Panc1 (cell line): ENCODE data around the gene PRKG1. TPM values are rescaled to one million over a fixed set of nuclear protein-coding genes. Genes with fewer than 3 reads are reported as not detected.

Source experiments
- ATAC-seq: fragments of 200-7000 bp; cut with Tn5 transposase; 2 replicates; pipeline ENCODE4 v1.9.1; 2020; ENCODE audit warnings: mild to moderate bottlenecking, moderate library complexity
- BruUV-seq: library from RNA; stranded (reverse); fragments of 400-500 nt; replicated peaks from 2 replicates; lab custom pipeline; 2021; lab: Mats Ljungman, UMichigan
- CTCF ChIA-PET: fragments of 300-600 bp; sonication (Branson Sonifier 250); formaldehyde crosslinking; loops from one replicate; lab custom pipeline; 2022; ENCODE audit warnings: antibody characterized with exemption; lab: Charles Lee
- POLR2A ChIA-PET: fragments of 300-600 bp; sonication (Branson Sonifier 250); formaldehyde crosslinking; loops from one replicate; lab custom pipeline; 2022; ENCODE audit warnings: antibody characterized with exemption; lab: Charles Lee
- DNase-seq: peaks from one replicate; pipeline ENCODE4 v3.0.0-alpha.2; 2010; ENCODE audit warnings: low read depth, low spot score
- H3K27ac ChIP-seq: 2 replicates; pipeline ENCODE4 v1.5.1; 2011; ENCODE audit warnings: mild to moderate bottlenecking, low read length, inconsistent platforms
- H3K27me3 ChIP-seq: fragments of 200-500 bp; sonication (Bioruptor generic); 2 replicates; pipeline ENCODE4 v1.6.0; 2014; ENCODE audit warnings: low read length, inconsistent platforms; ENCODE audit not compliant: control insufficient read depth, insufficient read depth
- H3K36me3 ChIP-seq: fragments of 200-500 bp; sonication (Bioruptor generic); 2 replicates; pipeline ENCODE4 v1.5.1; 2014; ENCODE audit warnings: inconsistent platforms, mild to moderate bottlenecking, low read length, moderate library complexity; ENCODE audit not compliant: control insufficient read depth, insufficient read depth
- H3K4me1 ChIP-seq: 2 replicates; pipeline ENCODE4 v1.5.1; 2011; ENCODE audit warnings: inconsistent platforms, mild to moderate bottlenecking, low read length, moderate library complexity; ENCODE audit not compliant: control insufficient read depth, insufficient read depth
- H3K4me3 ChIP-seq, 2 experiments: 2 replicates each; pipeline ENCODE4 v1.5.1; 2011 to 2012; ENCODE audit warnings: low read depth in 2 of 2, low read length in 2 of 2, mild to moderate bottlenecking in 2 of 2, inconsistent platforms in 1 of 2, moderate library complexity in 1 of 2
- H3K9me3 ChIP-seq: fragments of 200-500 bp; sonication (Bioruptor generic); 2 replicates; pipeline ENCODE4 v1.5.1; 2014; ENCODE audit warnings: low read depth, mild to moderate bottlenecking, inconsistent platforms, low read length, moderate library complexity; ENCODE audit not compliant: control insufficient read depth, insufficient read depth
- POLR2AphosphoS5 ChIP-seq: IDR thresholded peaks from 2 replicates; pipeline ENCODE4 v1.6.1; 2012; ENCODE audit warnings: mild to moderate bottlenecking, low read depth, low read length, moderate library complexity
- SIN3A ChIP-seq: IDR thresholded peaks from 2 replicates; pipeline ENCODE4 v1.6.1; 2012; ENCODE audit warnings: low read depth, mild to moderate bottlenecking, low read length, moderate library complexity, borderline replicate concordance; ENCODE audit not compliant: insufficient read depth
- TCF7L2 ChIP-seq: IDR thresholded peaks from 2 replicates; pipeline ENCODE4 v1.6.1; 2011; ENCODE audit warnings: mild to moderate bottlenecking, low read depth, low read length, inconsistent platforms
- in situ Hi-C: cut with HindIII; loops from 2 replicates; pipeline ENCODE4 v1.10.0; 2016; ENCODE audit warnings: low sequenced_read_pairs, low pct_unique_long_range_greater_than_20kb
- intact Hi-C: fragments of 100-400 bp; cut with micrococcal nuclease; formaldehyde crosslinking; loops from one replicate; pipeline ENCODE4 v1.10.0; 2022; ENCODE audit not compliant: unreplicated experiment
- total RNA-seq: library from RNA; stranded (reverse); gene quantifications from one replicate; pipeline ENCODE4 v1.2.1, GENCODE V29; 2021; ENCODE audit not compliant: unreplicated experiment
- TF ChIP-seq, protein P1 (sequence below), 2 experiments: IDR thresholded peaks; 2 replicates each; pipeline ENCODE4 v1.6.1; 2011 to 2012; ENCODE audit warnings: low read depth in 2 of 2, control low read depth in 1 of 2, low read length in 1 of 2, mild to moderate bottlenecking in 1 of 2, moderate library complexity in 1 of 2; ENCODE audit not compliant: insufficient read depth in 1 of 2
- TF ChIP-seq, protein P2 (sequence below): fragments of 450-650 bp; IDR thresholded peaks from 2 replicates; pipeline ENCODE4 v1.5.1; 2017; ENCODE audit warnings: mild to moderate bottlenecking

PRKG1 gene
- total RNA-seq, 1 experiment from 2014 or later = 0.92 TPM

DNA sequence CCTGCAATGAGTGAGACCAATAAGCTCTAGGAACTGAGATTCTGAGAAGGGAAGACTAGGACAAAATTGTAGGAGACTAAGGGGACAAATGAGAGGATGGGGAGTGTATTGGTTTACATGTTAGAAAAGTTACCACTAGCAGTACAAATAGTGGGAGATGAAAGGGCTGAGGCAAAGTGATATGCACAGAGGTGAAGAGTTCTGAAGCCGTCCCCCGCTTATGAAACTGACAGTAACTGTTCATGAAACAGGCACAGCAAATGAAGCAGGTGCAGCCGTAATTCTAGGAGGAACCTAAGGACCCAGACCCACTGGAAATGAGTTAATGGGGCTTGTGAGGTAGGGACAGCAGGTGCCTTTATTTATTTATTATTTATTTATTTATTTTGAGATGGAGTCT, 211.3 kb downstream of the PRKG1 start:
- H3K9me3 ChIP-seq = no peaks in the 10 kb centered on the region
- DNase-seq (no peak), ATAC-seq (no peak)
- intact Hi-C loops (no loop called here), in situ Hi-C loops (no loop called here)
- BruUV-seq = no TSS peak
- ChIA-PET CTCF (no interaction called here), POLR2A (no interaction called here)
- H3K27ac ChIP-seq = no peak overlapping the region
- TF ChIP-seq TCF7L2 = no peak
- TF ChIP-seq, protein P1, sequence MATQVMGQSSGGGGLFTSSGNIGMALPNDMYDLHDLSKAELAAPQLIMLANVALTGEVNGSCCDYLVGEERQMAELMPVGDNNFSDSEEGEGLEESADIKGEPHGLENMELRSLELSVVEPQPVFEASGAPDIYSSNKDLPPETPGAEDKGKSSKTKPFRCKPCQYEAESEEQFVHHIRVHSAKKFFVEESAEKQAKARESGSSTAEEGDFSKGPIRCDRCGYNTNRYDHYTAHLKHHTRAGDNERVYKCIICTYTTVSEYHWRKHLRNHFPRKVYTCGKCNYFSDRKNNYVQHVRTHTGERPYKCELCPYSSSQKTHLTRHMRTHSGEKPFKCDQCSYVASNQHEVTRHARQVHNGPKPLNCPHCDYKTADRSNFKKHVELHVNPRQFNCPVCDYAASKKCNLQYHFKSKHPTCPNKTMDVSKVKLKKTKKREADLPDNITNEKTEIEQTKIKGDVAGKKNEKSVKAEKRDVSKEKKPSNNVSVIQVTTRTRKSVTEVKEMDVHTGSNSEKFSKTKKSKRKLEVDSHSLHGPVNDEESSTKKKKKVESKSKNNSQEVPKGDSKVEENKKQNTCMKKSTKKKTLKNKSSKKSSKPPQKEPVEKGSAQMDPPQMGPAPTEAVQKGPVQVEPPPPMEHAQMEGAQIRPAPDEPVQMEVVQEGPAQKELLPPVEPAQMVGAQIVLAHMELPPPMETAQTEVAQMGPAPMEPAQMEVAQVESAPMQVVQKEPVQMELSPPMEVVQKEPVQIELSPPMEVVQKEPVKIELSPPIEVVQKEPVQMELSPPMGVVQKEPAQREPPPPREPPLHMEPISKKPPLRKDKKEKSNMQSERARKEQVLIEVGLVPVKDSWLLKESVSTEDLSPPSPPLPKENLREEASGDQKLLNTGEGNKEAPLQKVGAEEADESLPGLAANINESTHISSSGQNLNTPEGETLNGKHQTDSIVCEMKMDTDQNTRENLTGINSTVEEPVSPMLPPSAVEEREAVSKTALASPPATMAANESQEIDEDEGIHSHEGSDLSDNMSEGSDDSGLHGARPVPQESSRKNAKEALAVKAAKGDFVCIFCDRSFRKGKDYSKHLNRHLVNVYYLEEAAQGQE (IDR thresholded peaks at IDR 0.05; ENCODE audit: insufficient read depth in 1 of 2, low read depth in 2 of 2, low read length in 1 of 2) = no peak
- TF ChIP-seq, protein P2, sequence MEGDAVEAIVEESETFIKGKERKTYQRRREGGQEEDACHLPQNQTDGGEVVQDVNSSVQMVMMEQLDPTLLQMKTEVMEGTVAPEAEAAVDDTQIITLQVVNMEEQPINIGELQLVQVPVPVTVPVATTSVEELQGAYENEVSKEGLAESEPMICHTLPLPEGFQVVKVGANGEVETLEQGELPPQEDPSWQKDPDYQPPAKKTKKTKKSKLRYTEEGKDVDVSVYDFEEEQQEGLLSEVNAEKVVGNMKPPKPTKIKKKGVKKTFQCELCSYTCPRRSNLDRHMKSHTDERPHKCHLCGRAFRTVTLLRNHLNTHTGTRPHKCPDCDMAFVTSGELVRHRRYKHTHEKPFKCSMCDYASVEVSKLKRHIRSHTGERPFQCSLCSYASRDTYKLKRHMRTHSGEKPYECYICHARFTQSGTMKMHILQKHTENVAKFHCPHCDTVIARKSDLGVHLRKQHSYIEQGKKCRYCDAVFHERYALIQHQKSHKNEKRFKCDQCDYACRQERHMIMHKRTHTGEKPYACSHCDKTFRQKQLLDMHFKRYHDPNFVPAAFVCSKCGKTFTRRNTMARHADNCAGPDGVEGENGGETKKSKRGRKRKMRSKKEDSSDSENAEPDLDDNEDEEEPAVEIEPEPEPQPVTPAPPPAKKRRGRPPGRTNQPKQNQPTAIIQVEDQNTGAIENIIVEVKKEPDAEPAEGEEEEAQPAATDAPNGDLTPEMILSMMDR = no peak
- H3K27me3 ChIP-seq = no peaks in the 10 kb centered on the region
- H3K4me1 ChIP-seq = no peaks in the 10 kb centered on the region
- no peak overlapping the region for H3K4me3 ChIP-seq
- H3K36me3 ChIP-seq = no peaks in the 10 kb centered on the region

DNA sequence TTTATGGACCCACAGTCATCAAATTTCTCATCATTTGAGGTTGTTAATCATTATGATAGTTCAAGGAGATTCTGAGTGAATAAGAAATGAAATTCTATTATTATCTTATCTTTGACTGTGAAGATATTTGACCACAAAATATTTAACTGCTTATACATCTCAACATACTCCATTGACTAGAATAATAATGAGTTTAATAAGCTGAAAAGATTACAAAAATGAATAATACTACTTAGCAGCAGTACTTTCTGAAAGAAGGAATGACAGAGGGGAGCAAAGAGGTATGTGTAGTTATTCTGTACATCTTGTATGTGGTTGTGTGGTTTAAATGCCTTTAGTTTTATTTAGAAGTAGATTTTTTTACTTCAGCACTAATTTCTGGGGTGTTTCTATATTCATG, 214.2 kb downstream of the PRKG1 start:
- DNase-seq (no peak), ATAC-seq (no peak)
- Histone ChIP-seq H3K27me3 (no peaks in the 10 kb centered on the region), H3K4me3 (no peak overlapping the region), H3K27ac (no peak overlapping the region), H3K36me3 (no peaks in the 10 kb centered on the region), H3K4me1 (no peaks in the 10 kb centered on the region), H3K9me3 (no peaks in the 10 kb centered on the region)
- POLR2A ChIA-PET = no interaction called here
- intact Hi-C loops (no loop called here), in situ Hi-C loops (no loop called here)
- TF ChIP-seq TCF7L2 (no peak), SIN3A (no peak), POLR2AphosphoS5 (no peak)
- TF ChIP-seq, protein P1 (IDR thresholded peaks at IDR 0.05; ENCODE audit: insufficient read depth in 1 of 2, low read depth in 2 of 2, low read length in 1 of 2) = no peak
- TF ChIP-seq, protein P2 = no peak
- CTCF ChIA-PET = no interaction called here
- BruUV-seq = no TSS peak
